Ovary (tissue), 9 donors: ENCODE measurements around the gene CFAP73. TPM values are rescaled to one million over a fixed set of nuclear protein-coding genes. Genes with fewer than 3 reads are reported as not detected.

Experiments used
- DNase-seq, 5 donors: peaks; one replicate each; pipeline ENCODE4 v3.0.0-alpha.2; 2019 to 2020
- H3K27ac ChIP-seq, 2 donors: fragments of 200-600 bp; one replicate each; pipeline versions ENCODE4 v1.5.1 to v1.8.0; 2019 to 2022
- H3K27me3 ChIP-seq: fragments of 200-600 bp; one replicate; pipeline ENCODE4 v1.8.0; 2022
- H3K36me3 ChIP-seq: fragments of 200-600 bp; sonication (generic); one replicate; pipeline ENCODE4 v1.5.1; 2019
- H3K4me1 ChIP-seq: one replicate; pipeline ENCODE4 v1.8.1; 2013; ENCODE audit warnings: mild to moderate bottlenecking, moderate library complexity; ENCODE audit not compliant: insufficient read depth
- H3K4me3 ChIP-seq: fragments of 200-600 bp; sonication (generic); one replicate; pipeline ENCODE4 v1.5.1; 2017
- H3K9me3 ChIP-seq, 2 donors: fragments of 200-600 bp in 1 of 2; sonication (generic) in 1 of 2; one replicate each; pipeline versions ENCODE4 v1.5.1 to v1.8.1; 2013 to 2019; ENCODE audit warnings: mild to moderate bottlenecking in 1 of 2, moderate library complexity in 1 of 2
- EP300 ChIP-seq: sonication (generic); formaldehyde crosslinking; IDR thresholded peaks from one replicate; pipeline ENCODE4 v1.6.1; 2017; ENCODE audit warnings: antibody characterized with exemption
- POLR2A ChIP-seq: fragments of 450-650 bp; IDR thresholded peaks from one replicate; pipeline ENCODE4 v1.6.1; 2017; ENCODE audit warnings: antibody characterized with exemption, mild to moderate bottlenecking, moderate library complexity
- WGBS, 3 donors: extraction: QIAGEN DNeasy Blood & Tissue Kit in 1 of 3; methylation state at CpG; one replicate each; pipeline versions ENCODE4 v1.1.5 to v1.1.7; 2013 to 2017; 5-methylcytosine and 5-hydroxymethylcytosine counted together
- intact Hi-C, 4 donors: fragments of 100-400 bp; cut with DNase I; formaldehyde crosslinking; loops; one replicate each; pipeline versions ENCODE4 v1.11.0 to v1.15.1; 2022 to 2023
- polyA plus RNA-seq, 2 donors: library from polyadenylated mRNA; stranded (reverse); fragments of 200-250 nt in 1 of 2; fragments of 350-450 nt in 1 of 2; fragmentation: Illumina TruSeq in 1 of 2; extraction: RNeasy Lipid Tissue Mini Kit (QIAGEN cat#74804) in 1 of 2; gene quantifications; one replicate each; pipeline ENCODE4 v1.2.3, GENCODE V29; 2013 to 2014
- total RNA-seq, 7 donors: library from RNA; depleted of rRNA in 2 of 7; stranded (reverse); fragments of >200 nt in 2 of 7; fragmentation: NEBNext Ultra II Directional in 3 of 7; extraction: Animal tissue kit (Norgen Biotek cat#: 25700) in 3 of 7; gene quantifications; one replicate each; pipeline versions ENCODE4 v1.1.0 to v1.2.4, GENCODE V29; 2016 to 2023
- TF ChIP-seq, protein P1 (sequence below), 3 donors: fragments of 450-650 bp in 2 of 3; fragments of 200-600 bp in 1 of 3; IDR thresholded peaks; one replicate each; pipeline versions ENCODE4 v1.5.1 to v1.8.0; 2016 to 2022; ENCODE audit warnings: antibody characterized with exemption in 3 of 3, mild to moderate bottlenecking in 1 of 3
- donor health status: DM: no; HTN: no; CAD: no; lungs with moderate emphysema.
- donor health status: DM: no; HTN: no; CAD: no.
- donor health status: Bipolar disorder and iron deficiency.
- donor health status: DM: yes; HTN: yes; CAD: no.
- donor health status: DM: no; HTN: no; CAD: no.
- donor health status: DM: yes; HTN: yes; CAD: no.

CFAP73 gene
- total and polyA plus RNA-seq, 9 donors: 0.15 to 38.3 (median 1.5) TPM; not detected in 3

GRCh38 chr12:113152835-113153814, 3.6 kb downstream of the CFAP73 start:
- Histone ChIP-seq H3K4me3 (peak overlapping the region; percentile 29), H3K27ac (no peak overlapping the region), H3K4me1 (peaks cover 2% of the 10 kb centered on the region), H3K27me3 (no peaks in the 10 kb centered on the region), H3K9me3 (no peaks in the 10 kb centered on the region), H3K36me3 (no peaks in the 10 kb centered on the region)
- DNase-seq: peak in 3 of 5 donors; percentile 22 to 65 (median 53)
- 5 to 8% (median 7%) methylated on average over 61 to 70 of the region's 70 CpGs for whole genome bisulfite sequencing, 3 donors
- TF ChIP-seq EP300 (no peak), POLR2A (no peak)
- TF ChIP-seq, protein P1, sequence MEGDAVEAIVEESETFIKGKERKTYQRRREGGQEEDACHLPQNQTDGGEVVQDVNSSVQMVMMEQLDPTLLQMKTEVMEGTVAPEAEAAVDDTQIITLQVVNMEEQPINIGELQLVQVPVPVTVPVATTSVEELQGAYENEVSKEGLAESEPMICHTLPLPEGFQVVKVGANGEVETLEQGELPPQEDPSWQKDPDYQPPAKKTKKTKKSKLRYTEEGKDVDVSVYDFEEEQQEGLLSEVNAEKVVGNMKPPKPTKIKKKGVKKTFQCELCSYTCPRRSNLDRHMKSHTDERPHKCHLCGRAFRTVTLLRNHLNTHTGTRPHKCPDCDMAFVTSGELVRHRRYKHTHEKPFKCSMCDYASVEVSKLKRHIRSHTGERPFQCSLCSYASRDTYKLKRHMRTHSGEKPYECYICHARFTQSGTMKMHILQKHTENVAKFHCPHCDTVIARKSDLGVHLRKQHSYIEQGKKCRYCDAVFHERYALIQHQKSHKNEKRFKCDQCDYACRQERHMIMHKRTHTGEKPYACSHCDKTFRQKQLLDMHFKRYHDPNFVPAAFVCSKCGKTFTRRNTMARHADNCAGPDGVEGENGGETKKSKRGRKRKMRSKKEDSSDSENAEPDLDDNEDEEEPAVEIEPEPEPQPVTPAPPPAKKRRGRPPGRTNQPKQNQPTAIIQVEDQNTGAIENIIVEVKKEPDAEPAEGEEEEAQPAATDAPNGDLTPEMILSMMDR (IDR thresholded peaks at IDR 0.05): no peak
- intact Hi-C loops: no loop called here

DNA sequence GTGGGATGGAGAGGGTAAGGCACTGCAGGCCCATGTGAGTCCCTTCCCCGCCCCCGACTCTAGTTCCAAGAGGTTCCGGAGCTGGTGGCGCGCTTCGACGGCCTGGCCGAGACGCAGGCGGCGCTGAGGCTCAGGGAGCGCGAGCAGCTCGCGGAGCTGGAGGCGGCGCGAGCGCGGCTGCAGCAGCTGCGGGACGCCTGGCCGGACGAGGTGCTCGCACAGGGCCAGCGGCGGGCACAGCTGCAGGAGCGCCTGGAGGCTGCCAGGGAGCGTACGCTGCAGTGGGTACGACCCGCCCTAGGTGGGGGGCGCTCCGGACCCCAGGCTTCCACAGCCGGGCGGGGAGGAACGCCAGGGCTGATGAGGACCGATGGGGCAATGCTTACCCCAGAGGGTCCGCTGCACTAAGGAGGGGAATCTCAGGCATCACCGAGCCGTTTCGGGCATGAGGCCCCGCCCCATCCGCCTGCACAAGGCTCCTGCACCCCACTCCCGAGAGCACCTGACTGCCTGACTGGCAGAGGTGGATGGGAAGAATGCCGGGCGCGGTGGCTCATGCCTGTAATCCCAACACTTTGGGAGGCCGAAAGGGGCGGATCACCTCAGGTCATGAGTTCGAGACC, 4.9 kb downstream of the CFAP73 start:
- 2 to 4% (median 3%) methylated on average over 46 to 51 of the region's 51 CpGs for WGBS, 3 donors
- Histone ChIP-seq H3K9me3 (no peaks in the 10 kb centered on the region), H3K36me3 (no peaks in the 10 kb centered on the region), H3K4me1 (peaks cover 2% of the 10 kb centered on the region), H3K27ac (no peak overlapping the region), H3K4me3 (no peak overlapping the region), H3K27me3 (no peaks in the 10 kb centered on the region)
- TF ChIP-seq, protein P1 (IDR thresholded peaks at IDR 0.05): no peak
- TF ChIP-seq EP300 (no peak), POLR2A (no peak)
- DNase-seq: peak in 1 of 5 donors; percentile 46
- intact Hi-C loops: no loop called here

- no peak overlapping the region for H3K27ac ChIP-seq
- peaks cover 2% of the 10 kb centered on the region for H3K4me1 ChIP-seq
- H3K36me3 ChIP-seq: no peaks in the 10 kb centered on the region
- TF ChIP-seq, protein P1 (IDR thresholded peaks at IDR 0.05): no peak
- TF ChIP-seq POLR2A (no peak), EP300 (no peak)
- H3K4me3 ChIP-seq: no peak overlapping the region
- intact Hi-C loops: no loop called here
- no peaks in the 10 kb centered on the region for H3K9me3 ChIP-seq
- WGBS, 3 donors: 55 to 63% (median 60%) methylated on average over 12 of the region's 12 CpGs
- no peaks in the 10 kb centered on the region for H3K27me3 ChIP-seq
- no peak for DNase-seq
Measured at GRCh38 chr12:113155060-113155459, 5.5 kb downstream of the CFAP73 start.

- Histone ChIP-seq H3K27me3 (no peaks in the 10 kb centered on the region), H3K9me3 (no peaks in the 10 kb centered on the region), H3K4me3 (no peak overlapping the region), H3K27ac (no peak overlapping the region), H3K4me1 (peaks cover 2% of the 10 kb centered on the region), H3K36me3 (no peaks in the 10 kb centered on the region)
- intact Hi-C loops: no loop called here
- TF ChIP-seq POLR2A (no peak), EP300 (no peak)
- TF ChIP-seq, protein P1 (IDR thresholded peaks at IDR 0.05): no peak
- no peak for DNase-seq
- 61 to 67% (median 64%) methylated on average over 7 of the region's 7 CpGs for WGBS, 3 donors
Measured at GRCh38 chr12:113155646-113156045, 6.1 kb downstream of the CFAP73 start.
